Right lobe of liver (tissue), 6 donors: ENCODE results near the gene PDPK1. TPM values are rescaled to one million over a fixed set of nuclear protein-coding genes. Genes with fewer than 3 reads are reported as not detected.
A peak's percentile ranks its signal among the peaks of the same experiment; 100 is the strongest.
"Not testable (repeated sequence)": the region's sequence is repeated elsewhere in the genome, so short reads cannot be mapped to it uniquely, and the experiment has no call there.

Experiments used
- ATAC-seq, 4 donors: fragments of 200-7000 bp; cut with Tn5 transposase; one replicate each; pipeline ENCODE4 v1.9.1; 2020; ENCODE audit warnings: mild to moderate bottlenecking in 4 of 4, moderate library complexity in 4 of 4
- DNase-seq, 3 donors: peaks; one replicate each; pipeline ENCODE4 v3.0.0-alpha.2; 2020
- H3K27ac ChIP-seq, 3 donors: fragments of 200-600 bp; one replicate each; pipeline ENCODE4 v1.8.0; 2022
- H3K27me3 ChIP-seq, 2 donors: fragments of 200-600 bp; one replicate each; pipeline ENCODE4 v1.8.0; 2022
- H3K36me3 ChIP-seq, 4 donors: fragments of 200-600 bp; sonication (generic) in 1 of 4; one replicate each; pipeline versions ENCODE4 v1.5.1 to v1.8.0; 2017 to 2022; ENCODE audit warnings: control low read depth in 1 of 4
- H3K4me1 ChIP-seq, 4 donors: fragments of 200-600 bp; sonication (generic) in 1 of 4; one replicate each; pipeline versions ENCODE4 v1.5.1 to v1.8.0; 2017 to 2022; ENCODE audit warnings: control low read depth in 1 of 4
- H3K4me3 ChIP-seq, 3 donors: fragments of 200-600 bp; one replicate each; pipeline ENCODE4 v1.8.0; 2022
- H3K9me3 ChIP-seq, 4 donors: fragments of 200-600 bp; sonication (generic) in 1 of 4; one replicate each; pipeline versions ENCODE4 v1.5.1 to v1.8.0; 2017 to 2022; ENCODE audit warnings: control low read depth in 1 of 4
- CTCF ChIP-seq, 4 donors: fragments of 200-600 bp in 3 of 4; fragments of 450-650 bp in 1 of 4; IDR thresholded peaks; one replicate each; pipeline versions ENCODE4 v1.5.1 to v1.8.0; 2016 to 2022; ENCODE audit warnings: antibody characterized with exemption in 4 of 4, mild to moderate bottlenecking in 2 of 4
- WGBS: methylation state at CpG from one replicate; pipeline ENCODE4 v1.1.6; 2018; ENCODE audit warnings: low coverage, low lambda C conversion rate; ENCODE audit not compliant: insufficient coverage; ENCODE audit errors: missing lambda C conversion rate; 5-methylcytosine and 5-hydroxymethylcytosine counted together
- intact Hi-C, 2 donors: fragments of 100-400 bp; cut with DNase I; formaldehyde crosslinking; loops; one replicate each; pipeline versions ENCODE4 v1.11.2 to v1.14.1; 2022
- microRNA counts: library from miRNA; unstranded; fragments of <30 nt; microRNA quantifications from one replicate; lab custom pipeline; 2016
- microRNA-seq, 2 donors: library from miRNA; unstranded; fragments of <30 nt; microRNA quantifications; one replicate each; pipeline ENCODE4, GENCODE V29; 2019 to 2020
- small RNA-seq, 2 experiments: library from RNA; depleted of rRNA; stranded (forward); fragments of <200 nt; gene quantifications; one replicate each; pipeline ENCODE3, GENCODE V24; 2016
- total RNA-seq, 6 experiments: library from RNA; depleted of rRNA in 2 of 6; stranded (reverse); fragments of >200 nt in 2 of 6; fragmentation: NEBNext Ultra II Directional in 3 of 6; extraction: Animal tissue kit (Norgen Biotek cat#: 25700) in 3 of 6; gene quantifications; one replicate each; pipeline versions ENCODE4 v1.1.0 to v1.2.4, GENCODE V29; 2016 to 2023
- donor health status: DM: no; HTN: yes; CAD: no.
- donor health status: DM: no; HTN: no; CAD: no.
- donor health status: DM: no; HTN: no; CAD: no.
- donor health status: DM: no; HTN: yes; CAD: no.
- donor health status: DM: no; HTN: yes; CAD: no.

The PDPK1 gene
- total RNA-seq, 6 experiments from 2014 or later: 20.7 to 28.3 (median 24.5) TPM

- ATAC-seq (peak; percentile 75 to 84 (median 82)), DNase-seq (peak; percentile 29 to 62 (median 54))
- WGBS: no CpG with 5 or more reads among the region's 12 CpGs
- H3K36me3 ChIP-seq, H3K4me3 ChIP-seq, H3K27ac ChIP-seq, H3K27me3 ChIP-seq, H3K4me1 ChIP-seq, H3K9me3 ChIP-seq, intact Hi-C loops: not testable (repeated sequence)
- TF ChIP-seq CTCF (IDR thresholded peaks at IDR 0.05): peak in 2 of 4 donors; percentile 24 to 25
Observed at GRCh38 chr16:2639071-2639721, 101.4 kb downstream of the PDPK1 start.

GRCh38 chr16:2639722-2640072 is 101.9 kb downstream of the PDPK1 start:
- H3K4me1 ChIP-seq, H3K9me3 ChIP-seq, DNase-seq, H3K27me3 ChIP-seq, H3K36me3 ChIP-seq, intact Hi-C loops, H3K27ac ChIP-seq, H3K4me3 ChIP-seq: not testable (repeated sequence)
- WGBS: 80% methylated on average over 1 of the region's 9 CpGs
- ATAC-seq: peak in 3 of 4 donors; percentile 2 to 42 (median 12)

GRCh38 chr16:2642561-2642960 is 104.7 kb downstream of the PDPK1 start:
- DNase-seq, H3K4me1 ChIP-seq, H3K4me3 ChIP-seq, H3K27me3 ChIP-seq, H3K27ac ChIP-seq, intact Hi-C loops, H3K36me3 ChIP-seq, H3K9me3 ChIP-seq: not testable (repeated sequence)
- peak; percentile 60 to 75 (median 65) for ATAC-seq
- no CpG with 5 or more reads among the region's 17 CpGs for WGBS

- H3K4me3 ChIP-seq, H3K27ac ChIP-seq, H3K36me3 ChIP-seq, H3K9me3 ChIP-seq, H3K27me3 ChIP-seq, H3K4me1 ChIP-seq, intact Hi-C loops, DNase-seq: not testable (repeated sequence)
- ATAC-seq: peak in 2 of 4 donors; percentile 26 to 30
- no CpG with 5 or more reads among the region's 12 CpGs for WGBS
Observed at GRCh38 chr16:2644754-2645453, 107.1 kb downstream of the PDPK1 start.

- no CpG with 5 or more reads among the region's 14 CpGs for WGBS
- ATAC-seq: peak; percentile 34 to 51 (median 38)
Observed at GRCh38 chr16:2651268-2651871, 113.5 kb downstream of the PDPK1 start.

More at GRCh38 chr16:2651268-2651871, 113.5 kb downstream of the PDPK1 start:
- H3K4me3 ChIP-seq, DNase-seq, intact Hi-C loops, H3K27ac ChIP-seq, H3K27me3 ChIP-seq, H3K36me3 ChIP-seq, H3K4me1 ChIP-seq, H3K9me3 ChIP-seq: not testable (repeated sequence)

MicroRNA genes within 50 kb of the gene (microRNA counts, 767-probe panel; counts per million panel counts)
- 237 counts per million for microRNA hsa-miR-3178 (lab: Ali Mortazavi, UCI)

Small RNA genes lying within 50 kb of the gene (microRNA-seq; reads per million reads assigned to microRNA genes)
- gene MIR3178: 0 to 0.87 reads per million in 2 donors

Small RNA genes lying within 50 kb of the gene (small RNA-seq; reads per million reads assigned to genes)
- gene AC093525.1: 0 reads per million in 2 experiments
- gene MIR3178: 0 reads per million in 2 experiments

Other genes with a start within 250 kb of the PDPK1 start
- 1 to 10 TPM; 1.2 to 2.9 (median 2.1) TPM for gene ABCA3, start 197.3 kb upstream of the PDPK1 start, total RNA-seq
- gene CCNF, start 108.6 kb upstream of the PDPK1 start, total RNA-seq: 1 to 10 TPM; 1.3 to 2.7 (median 1.7) TPM
- 1 to 10 TPM in 3 of 6 experiments, under 1 TPM in 3; 0.35 to 2.8 (median 0.87) TPM for gene TEDC2, start 77.9 kb upstream of the PDPK1 start, total RNA-seq
- 1 to 10 TPM in 4 of 6 experiments, under 1 TPM in 2; 0.39 to 2.1 (median 1.2) TPM for gene NTN3, start 66.7 kb upstream of the PDPK1 start, total RNA-seq
- gene TBC1D24, start 62.9 kb upstream of the PDPK1 start, total RNA-seq: 10 to 100 TPM; 14.9 to 22.7 (median 17.5) TPM
- gene ATP6V0C, start 24.1 kb upstream of the PDPK1 start, total RNA-seq: 100 to 1,000 TPM in 1 of 6 experiments, 10 to 100 TPM in 5; 71.5 to 100 (median 79.4) TPM
- 10 to 100 TPM; 12.3 to 24.9 (median 21.4) TPM for gene AMDHD2, start 17.6 kb upstream of the PDPK1 start, total RNA-seq
- under 1 TPM in 2 of 6 experiments, not detected in 4; 0.22 to 0.29 TPM for gene CEMP1, start 6.6 kb upstream of the PDPK1 start, total RNA-seq
- gene KCTD5, start 144.5 kb downstream of the PDPK1 start, total RNA-seq: 10 to 100 TPM in 4 of 6 experiments, 1 to 10 TPM in 2; 7.3 to 22.8 (median 11.1) TPM
- gene PRSS27, start 182.2 kb downstream of the PDPK1 start, total RNA-seq: under 1 TPM in 4 of 6 experiments, not detected in 2; 0.13 to 0.98 (median 0.49) TPM
- gene SRRM2, start 214.6 kb downstream of the PDPK1 start, total RNA-seq: 100 to 1,000 TPM; 111 to 419 (median 289) TPM
- gene ELOB, start 239.3 kb downstream of the PDPK1 start, total RNA-seq: 100 to 1,000 TPM in 5 of 6 experiments, 10 to 100 TPM in 1; 97.5 to 521 (median 122) TPM
- not detected for gene PRSS33, start 249.5 kb downstream of the PDPK1 start, total RNA-seq